NCI-H510A (cell line): ENCODE results near the gene FOXP2.
"Not testable (repeated sequence)": the region's sequence is repeated elsewhere in the genome, so short reads cannot be mapped to it uniquely, and the experiment has no call there.

Source experiments
- DNase-seq: peaks from one replicate; lab custom pipeline; 2025; lab: John Stamatoyannopoulos, UW

The FOXP2 gene

DNA sequence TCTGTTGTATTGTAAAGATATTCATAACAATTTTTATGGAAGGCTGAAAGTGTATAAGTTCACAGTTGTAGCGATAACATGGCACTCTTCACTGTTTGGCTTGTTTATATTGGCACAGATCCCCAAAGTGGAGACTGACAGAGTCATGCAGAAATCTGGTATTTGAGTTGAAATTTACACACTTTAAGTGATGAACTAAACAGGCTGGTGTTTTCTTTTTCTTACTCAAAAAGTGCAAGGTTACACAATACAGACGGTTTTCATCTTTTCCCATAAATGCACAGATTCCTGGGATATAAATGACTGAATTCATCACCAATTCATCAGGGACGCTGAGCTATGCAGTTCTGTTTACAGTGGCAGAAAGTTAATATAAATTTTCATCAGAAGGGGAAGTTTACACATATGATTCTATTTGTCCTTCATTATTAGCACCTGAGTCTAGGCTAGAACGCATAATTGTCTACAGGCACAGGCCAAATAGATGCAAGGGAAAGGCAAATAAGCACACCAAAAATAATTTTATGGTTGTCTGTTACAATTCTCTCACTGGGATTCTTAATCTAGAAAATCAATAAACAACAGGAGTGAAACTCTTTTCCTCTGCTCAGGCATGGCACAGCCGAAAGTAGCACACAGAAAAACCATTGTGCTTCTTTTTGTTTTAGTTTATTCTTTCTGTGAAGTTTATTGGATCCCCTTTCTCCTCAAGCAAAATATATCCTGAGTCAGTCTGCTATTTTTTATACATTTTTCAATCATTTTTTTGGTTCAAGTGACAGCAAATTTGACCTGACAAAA lies 88.0 kb downstream of the FOXP2 start:
- DNase-seq: no peak

DNA sequence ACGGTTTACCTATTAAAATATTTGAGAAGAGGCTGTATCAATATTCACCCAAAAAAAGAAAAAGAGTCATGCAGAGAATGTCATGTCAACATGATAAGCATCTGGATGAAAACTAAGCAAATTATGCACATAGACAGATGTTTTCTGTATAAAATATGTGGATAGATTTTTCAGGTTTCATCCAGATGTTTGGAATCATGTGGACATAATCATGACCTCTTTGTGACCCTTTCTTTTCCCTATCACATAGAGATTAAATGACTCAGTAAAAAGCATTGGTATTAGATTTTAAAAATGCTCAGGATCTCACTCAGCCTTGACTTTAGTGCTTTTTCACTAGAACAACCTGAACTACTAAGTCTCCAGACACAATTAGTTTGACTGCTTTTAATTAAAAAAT lies 90.0 kb downstream of the FOXP2 start:
- no peak for DNase-seq

- DNase-seq: no peak
These were observed 92.8 kb downstream of the FOXP2 start for GRCh38 chr7:114507381-114507780.

DNA sequence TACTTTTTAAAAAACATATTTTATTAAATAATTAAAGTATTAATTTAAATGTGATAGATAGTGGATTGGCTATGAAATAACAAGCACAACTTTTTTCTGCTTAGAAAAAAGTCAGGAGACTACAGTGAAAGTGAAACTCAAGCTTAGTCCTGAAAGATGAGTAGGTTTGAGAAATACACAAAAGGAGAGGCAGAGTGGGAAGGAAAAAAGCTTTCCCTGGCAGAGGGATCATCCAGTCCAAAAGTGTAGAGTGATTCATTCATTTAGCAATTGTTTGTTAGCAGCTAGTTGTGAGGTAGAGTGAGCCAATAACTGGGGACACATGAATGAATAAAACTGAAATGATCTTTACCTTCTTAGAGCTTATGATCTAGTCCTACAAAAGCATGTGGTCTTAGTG lies 93.5 kb downstream of the FOXP2 start:
- DNase-seq: no peak

DNA sequence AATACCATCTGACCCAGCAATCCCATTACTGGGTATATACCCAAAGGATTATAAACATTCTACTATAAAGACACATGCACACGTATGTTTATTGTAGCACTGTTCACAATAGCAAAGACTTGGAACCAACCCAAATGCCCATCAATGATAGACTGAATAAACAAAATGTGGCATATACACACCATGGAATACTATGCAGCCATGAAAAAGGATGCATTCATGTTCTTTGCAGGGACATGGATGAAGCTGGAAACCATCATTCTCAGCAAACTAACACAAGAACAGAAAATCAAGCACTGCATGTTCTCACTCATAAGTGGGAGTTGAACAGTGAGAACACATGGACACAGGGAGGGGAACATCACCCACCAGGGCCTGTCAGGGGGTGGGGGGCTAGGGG lies 96.2 kb downstream of the FOXP2 start:
- DNase-seq: not testable (repeated sequence)

- no peak for DNase-seq
These were observed 104.6 kb downstream of the FOXP2 start for GRCh38 chr7:114519240-114519639.

- DNase-seq: no peak
These were observed 107.5 kb downstream of the FOXP2 start for GRCh38 chr7:114522081-114522480.

- no peak for DNase-seq
These were observed 113.0 kb downstream of the FOXP2 start for GRCh38 chr7:114527589-114527988.

DNA sequence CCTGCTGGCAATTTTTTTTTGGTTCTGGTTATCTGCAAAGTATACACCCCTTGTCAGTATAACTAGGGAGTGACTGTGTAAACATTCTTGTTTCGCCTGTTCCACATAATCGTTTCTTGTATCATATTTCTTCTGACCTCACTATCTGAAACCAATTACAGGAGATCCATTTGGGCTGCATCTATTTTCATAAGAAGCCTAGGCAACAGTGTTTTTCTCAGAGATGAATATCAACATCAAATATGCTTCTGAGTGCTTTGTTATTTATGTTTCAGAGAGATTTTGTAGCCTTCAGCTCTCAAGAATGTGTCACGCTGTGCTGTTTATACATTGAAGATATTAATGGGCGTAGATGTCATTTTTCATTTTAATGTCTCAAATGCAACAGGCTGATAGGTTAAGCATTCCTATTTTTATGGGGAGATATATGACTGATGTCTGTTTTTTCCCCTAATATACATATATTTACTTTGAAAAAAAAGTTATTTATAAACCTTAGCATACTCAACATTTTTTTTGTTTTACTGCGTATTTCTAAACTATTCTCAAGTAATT lies 115.5 kb downstream of the FOXP2 start:
- no peak for DNase-seq

DNA sequence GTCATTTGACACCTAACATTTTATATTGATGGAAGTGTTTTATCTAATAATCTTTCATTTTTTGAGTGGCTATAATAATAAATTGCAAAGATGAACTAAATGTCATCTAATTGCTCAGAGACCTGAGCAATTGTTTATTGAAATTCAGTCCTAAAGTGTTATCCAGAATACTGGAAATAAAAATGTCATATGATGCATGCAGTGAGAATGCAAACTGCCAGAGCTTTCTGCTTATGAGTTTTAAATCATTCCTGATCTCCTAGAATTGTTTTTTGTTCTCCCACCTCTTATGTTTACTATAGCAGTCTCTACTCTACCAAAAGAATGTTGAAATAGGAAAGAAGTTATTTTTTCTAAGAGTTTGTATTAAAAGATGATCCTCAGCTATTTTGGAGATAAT lies 116.7 kb downstream of the FOXP2 start:
- DNase-seq: no peak

DNA sequence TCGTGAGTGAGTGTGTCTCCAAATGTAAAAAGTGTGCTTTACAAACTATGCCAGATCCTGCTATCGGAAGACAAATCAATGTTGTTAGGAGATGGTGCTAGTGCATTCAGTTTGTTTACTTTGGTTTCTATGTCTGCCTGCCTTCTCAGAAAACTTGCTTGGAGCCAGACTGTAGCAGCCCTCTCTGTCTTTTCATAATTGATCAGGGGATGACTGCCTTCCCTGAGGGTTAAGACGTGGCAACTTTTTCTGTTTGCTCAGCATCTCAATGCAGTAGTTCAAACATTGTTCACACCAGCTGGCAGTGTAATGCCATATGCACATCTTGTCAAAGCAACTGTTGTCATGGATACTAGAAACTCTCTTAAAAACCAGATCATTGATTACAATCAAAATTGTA lies 118.5 kb downstream of the FOXP2 start:
- no peak for DNase-seq

DNA sequence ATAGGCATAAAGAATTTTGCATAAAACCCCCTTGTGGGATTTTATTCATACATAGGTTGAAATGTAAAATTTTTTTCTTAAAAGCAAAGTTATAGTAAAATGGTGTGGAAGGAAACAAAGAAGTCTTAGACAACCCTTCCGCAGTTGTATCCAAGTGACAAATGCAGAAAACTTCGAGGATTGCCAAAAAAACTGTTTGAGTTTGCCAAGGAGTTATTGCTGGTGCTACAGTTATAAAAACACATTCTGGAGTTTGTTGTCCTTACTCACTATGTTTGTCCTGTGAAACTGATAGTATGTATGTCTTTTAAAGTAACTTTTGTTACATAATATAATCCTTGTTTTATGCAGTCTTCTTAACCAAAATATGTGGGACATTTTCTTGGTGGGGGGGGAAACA lies 120.3 kb downstream of the FOXP2 start:
- DNase-seq: no peak

DNA sequence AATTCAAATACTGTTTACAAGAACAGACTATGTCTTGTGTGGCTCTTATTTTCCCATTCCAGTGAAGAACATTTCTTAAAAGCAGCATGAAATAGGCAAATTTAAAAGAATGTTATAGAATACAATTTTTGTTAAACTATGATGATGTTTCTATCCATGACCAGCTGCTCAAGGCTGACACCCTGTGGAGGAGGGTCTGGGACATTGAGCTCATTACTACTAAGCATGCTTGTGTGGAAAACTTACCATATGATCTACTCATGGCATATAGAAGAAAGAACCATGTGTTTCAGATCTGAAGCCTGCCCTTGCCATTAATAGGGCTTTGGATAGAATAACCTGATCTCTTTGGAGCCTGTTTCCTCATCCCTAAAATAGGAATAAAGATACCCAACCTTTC lies 125.0 kb downstream of the FOXP2 start:
- DNase-seq: no peak

DNA sequence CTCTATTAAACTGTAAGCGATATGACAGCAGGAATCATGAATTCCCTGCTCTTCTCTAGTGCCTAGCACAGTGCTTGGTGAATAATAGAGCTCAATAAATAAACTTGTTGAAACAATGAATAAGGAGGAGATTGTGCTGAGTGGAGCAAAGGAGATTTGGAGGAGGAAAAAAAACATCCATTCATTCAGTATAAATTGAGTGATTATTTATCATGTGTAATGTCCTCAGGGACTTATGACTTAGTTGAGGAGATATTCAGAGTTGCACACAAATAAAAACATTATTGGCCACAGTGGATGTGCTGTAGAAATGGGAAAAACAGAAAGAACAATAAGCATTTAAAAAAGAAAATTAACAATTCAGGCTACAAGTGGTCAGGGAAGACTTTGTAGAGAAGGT lies 125.7 kb downstream of the FOXP2 start:
- DNase-seq: no peak

- DNase-seq: not testable (repeated sequence)
These were observed 132.7 kb downstream of the FOXP2 start for GRCh38 chr7:114547346-114547745.

GRCh38 chr7:114548081-114548980 lies 133.7 kb downstream of the FOXP2 start:
- DNase-seq: no peak

GRCh38 chr7:114554781-114555537 lies 140.3 kb downstream of the FOXP2 start:
- DNase-seq: no peak

GRCh38 chr7:114567416-114567815 lies 152.8 kb downstream of the FOXP2 start:
- no peak for DNase-seq

GRCh38 chr7:114569220-114569619 lies 154.6 kb downstream of the FOXP2 start:
- DNase-seq: no peak

GRCh38 chr7:114574384-114574783 lies 159.8 kb downstream of the FOXP2 start:
- no peak for DNase-seq

DNA sequence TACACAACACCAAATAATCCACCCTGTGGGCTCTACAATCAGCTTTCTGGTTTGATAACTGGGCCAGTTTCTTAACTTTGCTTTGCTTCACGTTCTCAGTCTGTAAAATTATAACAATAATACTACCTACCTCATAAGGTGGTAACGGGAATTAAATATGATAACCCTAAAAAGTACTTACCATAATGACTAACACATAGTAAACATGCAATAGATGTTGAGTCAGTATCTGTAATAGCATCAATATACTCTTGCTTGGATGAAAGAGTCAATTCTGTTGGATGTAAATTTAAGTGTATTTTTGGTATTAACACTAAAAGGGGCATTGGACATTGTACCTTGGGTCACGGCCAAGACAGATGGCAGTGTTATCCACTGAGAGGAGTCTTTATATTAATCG lies 160.5 kb downstream of the FOXP2 start:
- no peak for DNase-seq

GRCh38 chr7:114580963-114581362 lies 166.3 kb downstream of the FOXP2 start:
- DNase-seq: not testable (repeated sequence)
